GM21515 (cell line): ENCODE results near the gene TPI1.

ENCODE experiments used
- ATAC-seq: cut with Tn5 transposase; IDR thresholded peaks from one replicate; pipeline ENCODE4 v1.9.1; 2021; ENCODE audit not compliant: unreplicated experiment

TPI1 gene

DNA sequence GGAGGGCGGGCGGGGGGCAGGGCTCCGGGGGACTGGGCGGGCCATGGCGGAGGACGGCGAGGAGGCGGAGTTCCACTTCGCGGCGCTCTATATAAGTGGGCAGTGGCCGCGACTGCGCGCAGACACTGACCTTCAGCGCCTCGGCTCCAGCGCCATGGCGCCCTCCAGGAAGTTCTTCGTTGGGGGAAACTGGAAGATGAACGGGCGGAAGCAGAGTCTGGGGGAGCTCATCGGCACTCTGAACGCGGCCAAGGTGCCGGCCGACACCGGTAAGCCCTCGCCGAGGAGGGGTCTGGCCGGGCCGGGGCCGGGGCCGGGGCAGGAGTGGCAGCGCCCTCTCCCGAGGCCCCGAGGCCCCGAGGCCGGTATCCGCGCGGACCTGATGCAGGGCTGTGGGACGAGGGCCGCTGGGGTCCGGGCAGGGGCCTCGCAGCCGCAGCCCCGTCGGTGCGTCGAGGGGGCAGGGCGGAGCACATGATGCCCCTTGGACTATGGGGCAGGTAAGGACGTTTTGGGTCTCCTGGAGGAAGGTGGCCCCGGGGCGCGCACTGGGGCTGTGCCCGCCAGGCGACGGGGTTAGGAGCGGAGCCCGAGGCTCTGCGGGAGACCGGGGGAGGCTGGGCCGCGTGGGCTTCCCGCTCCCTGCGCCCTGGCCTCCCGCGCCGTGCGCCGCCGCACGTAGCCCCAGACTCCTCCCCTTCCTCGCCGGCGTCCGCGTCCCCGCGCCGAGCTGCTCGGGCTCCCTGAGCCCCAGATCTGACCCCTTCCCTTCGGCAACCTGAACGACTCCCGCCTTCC is at the start of gene TPI1:
TPI1 (plus strand) TSS at position 119 of the 798 bp plus-strand sequence; CDS start at position 155, 36 bp downstream.
- ATAC-seq, result peak; percentile 52

DNA sequence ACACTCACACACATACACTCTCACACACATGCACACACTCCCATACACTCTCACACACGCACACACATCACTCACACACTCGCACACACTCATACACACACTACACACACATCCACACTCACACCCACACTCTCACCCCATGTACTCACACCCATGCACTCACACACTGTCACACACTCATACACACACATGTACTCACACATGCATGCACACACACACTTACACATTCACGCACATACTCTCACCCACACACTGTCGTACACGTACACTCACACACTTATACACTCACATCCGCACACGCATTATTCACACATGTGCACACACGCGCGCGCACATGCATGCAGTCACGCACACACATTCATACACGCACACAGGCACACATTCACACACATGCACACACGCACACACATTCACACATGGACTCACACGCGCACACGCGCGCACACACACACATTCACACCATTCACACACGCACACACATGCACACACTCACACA is 49.6 kb upstream of the TPI1 start:
- no peak for ATAC-seq

DNA sequence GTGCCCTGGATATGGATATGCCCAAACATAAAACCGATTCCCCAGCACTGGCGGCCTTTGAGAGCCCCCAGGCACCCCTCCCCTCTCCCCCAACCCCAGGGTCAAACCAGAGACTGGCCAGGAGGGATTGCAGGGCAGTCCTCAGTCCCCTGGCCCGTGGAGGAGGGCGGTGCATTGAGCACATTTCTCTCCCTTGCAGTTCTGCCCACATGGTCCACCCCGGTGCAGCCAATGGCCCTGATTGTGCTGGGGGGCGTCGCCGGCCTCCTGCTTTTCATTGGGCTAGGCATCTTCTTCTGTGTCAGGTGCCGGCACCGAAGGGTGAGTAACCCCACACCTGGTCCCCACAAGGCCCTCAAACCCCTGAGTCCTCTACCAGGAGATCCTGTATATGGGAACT is 49.1 kb upstream of the TPI1 start:
- no peak for ATAC-seq

DNA sequence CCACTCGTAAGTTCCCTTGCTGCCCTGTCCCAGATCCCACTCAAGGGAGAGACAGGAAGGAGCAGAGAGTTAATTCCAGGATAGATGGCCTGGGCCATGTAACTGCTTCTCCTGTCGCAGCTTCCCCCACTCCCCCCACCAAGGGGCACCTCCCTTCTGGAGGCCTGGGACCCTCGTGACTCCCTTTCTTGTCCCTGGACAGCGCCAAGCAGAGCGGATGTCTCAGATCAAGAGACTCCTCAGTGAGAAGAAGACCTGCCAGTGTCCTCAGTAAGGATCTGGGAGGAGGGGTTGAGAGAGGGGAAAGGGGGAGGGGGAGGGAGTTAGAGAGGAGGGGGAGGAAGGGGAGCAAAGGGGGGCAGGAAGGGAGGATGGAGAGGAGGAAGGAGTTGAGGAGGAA is 48.7 kb upstream of the TPI1 start:
- ATAC-seq, result no peak

DNA sequence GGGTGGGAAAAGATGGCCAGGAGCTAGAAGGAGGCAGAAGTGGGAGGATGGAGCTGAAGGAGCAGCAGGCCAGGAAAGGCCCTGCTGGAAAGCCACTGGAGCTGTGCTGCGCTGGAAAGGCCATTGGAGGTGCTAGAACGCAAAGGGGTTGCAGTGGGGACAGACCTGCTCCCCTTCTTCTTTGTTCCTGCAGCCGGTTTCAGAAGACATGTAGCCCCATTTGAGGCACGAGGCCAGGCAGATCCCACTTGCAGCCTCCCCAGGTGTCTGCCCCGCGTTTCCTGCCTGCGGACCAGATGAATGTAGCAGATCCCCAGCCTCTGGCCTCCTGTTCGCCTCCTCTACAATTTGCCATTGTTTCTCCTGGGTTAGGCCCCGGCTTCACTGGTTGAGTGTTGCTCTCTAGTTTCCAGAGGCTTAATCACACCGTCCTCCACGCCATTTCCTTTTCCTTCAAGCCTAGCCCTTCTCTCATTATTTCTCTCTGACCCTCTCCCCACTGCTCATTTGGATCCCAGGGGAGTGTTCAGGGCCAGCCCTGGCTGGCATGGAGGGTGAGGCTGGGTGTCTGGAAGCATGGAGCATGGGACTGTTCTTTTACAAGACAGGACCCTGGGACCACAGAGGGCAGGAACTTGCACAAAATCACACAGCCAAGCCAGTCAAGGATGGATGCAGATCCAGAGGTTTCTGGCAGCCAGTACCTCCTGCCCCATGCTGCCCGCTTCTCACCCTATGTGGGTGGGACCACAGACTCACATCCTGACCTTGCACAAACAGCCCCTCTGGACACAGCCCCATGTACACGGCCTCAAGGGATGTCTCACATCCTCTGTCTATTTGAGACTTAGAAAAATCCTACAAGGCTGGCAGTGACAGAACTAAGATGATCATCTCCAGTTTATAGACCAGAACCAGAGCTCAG is 48.0 kb upstream of the TPI1 start:
- no peak for ATAC-seq

DNA sequence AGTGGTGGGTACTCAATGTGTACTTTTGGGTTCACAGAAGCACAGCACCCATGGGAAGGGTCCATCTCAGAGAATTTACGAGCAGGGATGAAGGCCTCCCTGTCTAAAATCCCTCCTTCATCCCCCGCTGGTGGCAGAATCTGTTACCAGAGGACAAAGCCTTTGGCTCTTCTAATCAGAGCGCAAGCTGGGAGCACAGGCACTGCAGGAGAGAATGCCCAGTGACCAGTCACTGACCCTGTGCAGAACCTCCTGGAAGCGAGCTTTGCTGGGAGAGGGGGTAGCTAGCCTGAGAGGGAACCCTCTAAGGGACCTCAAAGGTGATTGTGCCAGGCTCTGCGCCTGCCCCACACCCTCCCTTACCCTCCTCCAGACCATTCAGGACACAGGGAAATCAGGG is 47.2 kb upstream of the TPI1 start:
- no peak for ATAC-seq

DNA sequence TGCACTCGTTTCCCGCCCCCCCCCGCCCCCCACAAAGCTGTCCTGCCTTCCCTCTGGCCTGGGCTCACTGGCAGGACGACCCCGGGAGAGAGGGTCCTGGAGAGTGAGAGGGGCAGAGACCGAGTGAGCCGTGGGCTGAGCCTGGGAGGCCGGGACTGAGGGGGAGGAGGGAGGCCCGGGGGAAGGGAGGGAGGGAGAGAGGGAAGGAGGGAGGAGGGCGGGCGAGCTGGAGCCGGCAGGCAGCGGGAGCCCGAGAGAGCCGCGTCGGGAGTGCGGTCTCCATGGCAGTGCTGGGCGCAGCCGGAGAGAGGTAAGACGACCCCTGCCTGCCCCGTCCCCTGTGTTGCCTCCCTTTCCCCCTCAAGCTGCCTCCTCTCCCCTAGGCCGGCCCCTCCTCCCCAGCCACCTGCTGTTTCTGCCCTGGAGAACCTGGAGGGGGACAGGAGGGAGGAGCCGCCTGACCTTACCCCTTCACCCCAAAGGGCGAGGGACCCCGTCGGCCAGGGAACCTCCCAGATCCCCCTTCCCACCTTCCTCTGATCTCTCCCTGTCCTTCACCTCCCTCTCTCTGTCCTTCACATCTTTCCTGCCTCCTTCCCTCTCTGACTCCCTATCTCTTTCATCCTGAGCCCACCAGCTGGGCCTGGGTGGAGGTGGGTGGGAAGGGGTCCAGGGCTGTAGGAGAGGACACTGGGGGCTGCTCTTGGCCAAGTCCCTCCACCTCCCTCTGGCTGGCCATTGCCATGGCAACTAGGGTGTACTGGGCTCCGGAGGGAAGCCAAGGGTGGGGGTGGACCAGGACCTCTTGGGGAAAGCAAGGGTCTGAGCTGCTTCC is 45.5 kb upstream of the TPI1 start, which contains the start of gene GPR162:
GPR162 (plus strand) TSS at position 231 of the 835 bp plus-strand sequence. CDS start 2,078 bp downstream, outside the sequence.
- no peak for ATAC-seq

DNA sequence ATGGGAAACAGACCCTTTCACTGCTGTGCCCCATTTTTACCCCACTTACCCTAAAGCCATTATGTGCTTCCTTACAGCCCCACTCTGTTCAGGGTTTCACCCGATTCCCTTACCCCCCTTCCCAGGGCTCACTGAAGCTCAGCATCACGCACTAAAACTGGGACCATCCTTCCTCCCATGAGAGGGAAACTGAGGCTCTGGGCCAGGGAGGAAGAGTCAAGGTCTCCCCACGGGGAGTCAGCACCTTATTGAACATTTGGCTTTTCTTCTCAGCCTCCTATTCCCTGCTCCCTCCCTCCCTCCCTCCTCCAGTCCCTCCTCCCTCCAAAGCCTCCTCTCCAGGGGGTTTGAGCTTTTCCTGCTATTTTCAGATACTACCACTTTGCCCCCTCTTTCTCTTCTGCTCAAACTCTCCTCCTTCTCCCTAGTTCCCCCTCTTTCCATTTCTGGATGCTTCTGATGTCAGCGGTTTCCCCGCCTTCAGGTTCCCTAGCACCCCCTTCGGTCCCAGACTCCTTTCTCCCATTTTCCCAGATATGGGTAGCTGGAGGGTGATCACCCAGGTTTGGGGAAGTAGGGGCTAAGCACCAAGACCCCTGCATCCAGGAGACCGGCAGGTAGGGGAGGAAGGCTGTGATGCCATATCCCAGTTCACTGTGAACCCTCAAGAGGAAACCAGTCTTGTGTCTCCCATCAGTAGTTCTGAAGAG is 44.8 kb upstream of the TPI1 start:
- no peak for ATAC-seq

DNA sequence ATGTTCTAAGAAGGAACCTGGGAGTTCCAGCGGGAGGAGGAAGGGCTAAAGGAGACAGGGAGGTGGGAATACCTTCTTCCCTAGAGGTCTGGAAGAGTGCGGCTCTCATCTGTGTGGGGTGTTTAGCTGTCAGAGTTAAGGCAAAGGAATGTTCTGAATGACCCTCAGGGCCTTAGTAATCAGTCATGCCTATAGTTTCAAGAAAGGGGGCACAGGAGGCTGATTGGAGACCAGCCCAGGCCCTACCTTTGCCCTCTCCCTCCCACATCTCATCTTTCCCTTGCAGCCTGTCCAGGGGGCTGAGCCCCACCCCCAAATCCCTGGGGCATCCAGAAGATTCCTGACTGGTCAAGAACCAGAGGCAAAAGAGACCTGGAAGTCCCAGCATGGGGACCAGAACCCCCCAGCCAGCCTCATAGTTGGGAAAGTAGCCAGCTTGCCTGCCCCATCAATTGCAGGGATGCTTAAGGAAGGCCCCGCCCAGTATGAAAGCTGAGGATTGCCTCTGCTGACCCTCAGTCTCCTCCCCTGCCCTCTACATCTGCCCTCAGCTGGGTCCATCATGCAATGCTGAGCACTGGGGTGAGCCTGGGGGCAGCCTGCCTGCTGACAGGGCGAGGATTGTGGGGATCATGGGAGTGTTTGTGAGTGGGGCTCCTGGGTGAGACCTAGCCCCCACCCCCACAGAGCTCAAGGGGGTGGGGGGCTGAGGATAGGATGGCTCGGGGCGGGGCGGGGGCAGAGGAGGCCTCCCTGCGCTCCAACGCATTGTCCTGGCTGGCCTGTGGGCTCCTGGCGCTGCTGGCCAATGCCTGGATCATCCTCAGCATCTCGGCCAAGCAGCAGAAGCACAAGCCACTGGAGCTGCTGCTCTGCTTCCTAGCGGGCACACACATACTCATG is 43.9 kb upstream of the TPI1 start:
- ATAC-seq, result no peak

DNA sequence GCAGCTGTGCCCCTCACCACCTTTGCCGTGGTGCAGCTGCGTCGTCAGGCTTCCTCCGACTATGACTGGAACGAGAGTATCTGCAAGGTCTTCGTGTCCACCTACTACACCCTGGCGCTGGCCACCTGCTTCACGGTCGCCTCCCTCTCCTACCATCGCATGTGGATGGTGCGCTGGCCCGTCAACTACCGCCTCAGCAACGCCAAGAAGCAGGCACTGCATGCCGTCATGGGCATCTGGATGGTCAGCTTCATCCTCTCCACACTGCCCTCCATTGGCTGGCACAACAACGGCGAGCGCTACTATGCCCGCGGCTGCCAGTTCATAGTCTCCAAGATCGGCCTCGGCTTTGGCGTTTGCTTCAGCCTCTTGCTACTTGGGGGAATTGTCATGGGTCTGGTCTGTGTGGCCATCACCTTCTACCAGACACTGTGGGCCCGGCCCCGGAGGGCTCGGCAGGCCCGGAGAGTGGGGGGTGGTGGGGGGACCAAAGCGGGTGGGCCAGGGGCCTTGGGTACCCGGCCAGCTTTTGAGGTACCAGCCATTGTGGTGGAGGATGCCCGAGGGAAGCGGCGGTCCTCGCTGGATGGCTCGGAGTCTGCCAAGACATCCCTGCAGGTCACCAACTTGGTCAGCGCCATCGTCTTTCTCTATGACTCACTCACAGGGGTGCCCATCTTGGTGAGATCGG is 43.1 kb upstream of the TPI1 start:
- ATAC-seq, result no peak

DNA sequence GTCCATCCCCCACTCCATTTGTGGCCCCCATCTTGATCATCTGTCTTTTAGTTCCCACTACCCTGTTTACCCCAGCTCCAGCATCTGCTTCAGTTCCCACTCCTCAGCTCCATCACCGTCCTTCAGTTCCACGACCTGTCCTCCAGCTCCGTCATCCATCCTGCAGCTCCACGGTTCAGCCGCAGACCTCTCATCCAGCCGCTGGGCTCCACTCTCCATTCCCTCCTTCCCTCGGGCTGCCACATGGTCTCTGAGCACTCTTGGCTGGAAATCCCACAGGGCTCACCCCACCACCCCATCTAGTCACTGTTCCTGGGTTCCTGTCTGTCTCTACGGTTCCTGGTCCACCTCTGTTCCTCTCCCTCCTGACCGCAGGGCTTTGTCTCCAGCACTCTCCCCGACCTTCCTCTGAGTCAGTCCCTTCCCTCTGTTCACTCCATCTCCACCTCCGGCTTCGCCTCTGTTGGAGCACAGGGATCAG is 42.4 kb upstream of the TPI1 start:
- no peak for ATAC-seq

DNA sequence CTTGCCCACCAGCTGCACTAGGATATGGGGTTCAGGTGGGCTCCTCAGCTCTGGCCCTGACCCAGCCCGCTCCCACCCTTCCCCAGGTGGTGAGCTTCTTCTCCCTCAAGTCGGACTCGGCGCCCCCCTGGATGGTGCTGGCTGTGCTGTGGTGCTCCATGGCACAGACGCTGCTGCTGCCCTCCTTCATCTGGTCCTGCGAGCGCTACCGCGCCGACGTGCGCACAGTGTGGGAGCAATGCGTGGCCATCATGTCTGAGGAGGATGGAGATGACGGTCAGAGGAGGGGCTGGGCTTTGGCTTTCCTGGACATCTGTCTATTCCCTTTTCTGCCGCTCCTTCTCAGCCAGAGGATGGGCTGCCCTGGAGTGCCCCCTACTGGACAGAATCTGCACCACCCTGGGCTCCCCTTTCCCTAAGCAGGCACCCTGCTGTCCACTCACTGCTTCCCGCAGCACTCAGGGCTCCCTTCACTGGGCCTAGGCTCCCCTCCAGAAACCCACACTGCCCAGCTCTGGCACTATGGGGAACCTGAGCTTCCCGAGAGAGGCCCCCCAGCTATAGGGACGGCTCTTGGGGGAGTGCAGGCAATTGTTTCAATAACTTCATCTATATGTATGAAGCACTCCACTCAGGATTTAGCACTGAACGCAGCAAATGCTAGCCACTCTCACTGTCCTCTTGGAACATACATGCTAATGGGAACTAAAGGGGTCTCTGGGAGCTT is 41.8 kb upstream of the TPI1 start:
- ATAC-seq, result no peak

DNA sequence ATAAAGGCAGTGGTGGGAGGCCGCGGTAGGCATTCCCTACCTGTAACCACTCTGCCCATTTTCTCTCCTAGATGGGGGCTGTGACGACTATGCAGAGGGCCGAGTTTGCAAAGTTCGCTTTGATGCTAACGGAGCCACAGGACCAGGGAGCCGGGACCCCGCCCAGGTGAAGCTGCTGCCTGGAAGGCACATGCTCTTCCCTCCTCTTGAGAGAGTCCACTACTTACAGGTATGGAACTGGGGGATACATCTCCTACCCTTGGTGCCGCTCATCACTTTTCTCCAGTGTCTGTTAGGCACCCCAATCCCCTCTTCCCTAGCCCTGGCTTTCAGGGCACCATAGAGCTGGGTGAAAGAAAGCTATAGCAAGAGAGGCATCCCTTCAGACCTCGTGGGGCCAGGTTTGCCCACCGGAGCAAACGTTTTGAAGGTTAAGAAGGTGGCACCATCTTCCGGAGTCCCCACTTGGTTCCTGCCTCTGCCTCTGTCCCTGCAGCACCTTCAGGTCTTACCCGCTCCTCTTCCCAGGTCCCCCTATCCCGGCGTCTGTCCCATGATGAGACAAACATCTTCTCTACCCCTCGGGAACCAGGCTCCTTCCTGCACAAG is 41.1 kb upstream of the TPI1 start:
- no peak for ATAC-seq

DNA sequence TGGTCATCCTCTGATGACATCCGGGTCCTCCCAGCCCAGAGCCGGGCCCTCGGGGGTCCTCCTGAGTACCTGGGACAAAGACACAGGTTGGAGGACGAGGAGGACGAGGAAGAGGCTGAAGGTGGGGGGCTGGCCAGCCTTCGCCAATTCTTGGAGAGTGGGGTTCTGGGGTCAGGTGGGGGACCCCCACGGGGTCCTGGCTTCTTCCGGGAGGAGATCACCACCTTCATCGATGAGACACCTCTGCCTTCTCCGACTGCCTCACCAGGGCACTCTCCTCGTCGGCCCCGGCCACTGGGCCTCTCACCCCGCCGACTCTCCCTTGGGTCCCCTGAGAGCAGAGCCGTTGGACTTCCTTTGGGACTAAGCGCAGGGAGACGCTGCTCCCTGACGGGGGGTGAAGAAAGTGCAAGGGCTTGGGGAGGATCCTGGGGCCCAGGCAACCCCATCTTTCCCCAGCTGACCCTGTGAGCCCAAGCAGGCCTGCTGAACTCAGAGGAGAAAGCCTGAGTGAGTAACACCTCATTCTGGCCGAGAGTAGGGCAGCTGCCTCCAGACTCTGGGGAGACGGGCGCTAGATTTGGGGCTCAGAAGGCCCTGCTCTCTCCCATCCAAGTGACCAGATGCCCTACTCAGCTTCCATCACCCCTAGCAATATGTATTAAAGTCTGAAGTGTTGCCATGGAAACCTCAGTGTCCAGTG is 40.4 kb upstream of the TPI1 start:
- ATAC-seq, result no peak

DNA sequence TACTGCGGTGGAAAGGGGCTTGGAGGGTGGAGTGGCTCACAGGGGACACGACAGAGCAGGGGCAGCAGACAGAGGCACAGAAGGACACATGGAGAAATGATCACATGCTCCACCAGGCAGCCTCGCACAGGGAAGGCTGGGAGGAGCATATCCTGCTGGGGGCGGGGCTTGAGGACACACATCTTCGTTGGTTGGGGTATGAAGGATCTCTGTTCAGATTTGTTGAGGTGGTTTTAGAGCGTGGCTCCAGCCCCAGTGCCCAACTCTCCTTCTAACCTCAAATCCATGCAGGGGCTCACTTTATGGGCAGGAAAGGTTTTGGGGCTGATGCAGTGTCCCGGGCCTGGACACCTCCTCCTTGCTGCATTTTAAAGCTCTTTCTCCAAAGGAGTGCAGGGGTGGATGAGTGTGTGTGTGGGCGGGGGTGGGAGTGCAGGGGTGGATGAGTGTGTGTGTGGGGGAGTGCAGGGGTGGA is 39.9 kb upstream of the TPI1 start:
- no peak for ATAC-seq

DNA sequence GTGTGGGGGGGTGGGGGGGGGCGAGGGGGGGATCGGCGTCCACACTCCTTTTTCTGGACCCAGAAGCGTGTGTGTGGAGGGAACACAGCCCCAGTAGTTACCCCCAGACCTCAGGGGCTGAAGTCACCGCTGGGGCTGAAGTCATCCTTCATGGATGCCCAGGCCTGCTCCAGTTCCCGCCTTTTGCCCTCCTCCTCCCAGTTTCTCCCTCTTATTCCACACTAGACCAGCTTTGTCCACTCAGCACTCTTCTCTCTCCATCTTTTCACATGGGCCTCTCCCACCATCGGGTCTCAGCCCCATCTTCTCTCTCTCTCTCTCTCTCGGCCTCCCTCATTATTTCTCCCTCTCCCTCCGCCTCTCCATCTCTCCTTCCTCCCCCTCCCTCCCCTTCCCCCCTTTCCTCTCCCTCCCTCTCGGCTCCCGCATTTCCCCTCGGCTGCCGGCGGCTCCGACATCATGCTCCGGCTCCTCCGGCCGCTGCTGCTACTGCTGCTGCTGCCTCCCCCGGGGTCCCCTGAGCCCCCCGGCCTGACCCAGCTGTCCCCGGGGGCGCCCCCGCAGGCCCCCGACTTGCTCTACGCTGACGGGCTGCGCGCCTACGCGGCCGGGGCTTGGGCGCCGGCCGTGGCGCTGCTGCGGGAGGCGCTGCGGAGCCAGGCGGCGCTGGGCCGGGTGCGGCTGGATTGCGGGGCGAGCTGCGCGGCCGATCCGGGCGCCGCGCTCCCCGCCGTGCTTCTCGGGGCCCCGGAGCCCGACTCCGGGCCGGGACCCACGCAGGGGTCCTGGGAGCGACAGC is 39.1 kb upstream of the TPI1 start, which contains the start of gene P3H3:
P3H3 (plus strand) TSS at position 426 of the 799 bp plus-strand sequence; CDS start at position 460, 34 bp downstream.
- ATAC-seq, result no peak
